SH-SY5Y (cell line): ENCODE data around the gene NPLOC4.
A peak's percentile ranks its signal among the peaks of the same experiment; 100 is the strongest.

Experiments used
- GATA2 ChIP-seq: IDR thresholded peaks from 2 replicates; pipeline ENCODE4 v1.6.1; 2011; ENCODE audit warnings: mild to moderate bottlenecking, low read depth, low read length
- GATA3 ChIP-seq: IDR thresholded peaks from 2 replicates; pipeline ENCODE4 v1.6.1; 2011; ENCODE audit warnings: low read depth, mild to moderate bottlenecking, low read length, moderate library complexity

Gene NPLOC4

DNA sequence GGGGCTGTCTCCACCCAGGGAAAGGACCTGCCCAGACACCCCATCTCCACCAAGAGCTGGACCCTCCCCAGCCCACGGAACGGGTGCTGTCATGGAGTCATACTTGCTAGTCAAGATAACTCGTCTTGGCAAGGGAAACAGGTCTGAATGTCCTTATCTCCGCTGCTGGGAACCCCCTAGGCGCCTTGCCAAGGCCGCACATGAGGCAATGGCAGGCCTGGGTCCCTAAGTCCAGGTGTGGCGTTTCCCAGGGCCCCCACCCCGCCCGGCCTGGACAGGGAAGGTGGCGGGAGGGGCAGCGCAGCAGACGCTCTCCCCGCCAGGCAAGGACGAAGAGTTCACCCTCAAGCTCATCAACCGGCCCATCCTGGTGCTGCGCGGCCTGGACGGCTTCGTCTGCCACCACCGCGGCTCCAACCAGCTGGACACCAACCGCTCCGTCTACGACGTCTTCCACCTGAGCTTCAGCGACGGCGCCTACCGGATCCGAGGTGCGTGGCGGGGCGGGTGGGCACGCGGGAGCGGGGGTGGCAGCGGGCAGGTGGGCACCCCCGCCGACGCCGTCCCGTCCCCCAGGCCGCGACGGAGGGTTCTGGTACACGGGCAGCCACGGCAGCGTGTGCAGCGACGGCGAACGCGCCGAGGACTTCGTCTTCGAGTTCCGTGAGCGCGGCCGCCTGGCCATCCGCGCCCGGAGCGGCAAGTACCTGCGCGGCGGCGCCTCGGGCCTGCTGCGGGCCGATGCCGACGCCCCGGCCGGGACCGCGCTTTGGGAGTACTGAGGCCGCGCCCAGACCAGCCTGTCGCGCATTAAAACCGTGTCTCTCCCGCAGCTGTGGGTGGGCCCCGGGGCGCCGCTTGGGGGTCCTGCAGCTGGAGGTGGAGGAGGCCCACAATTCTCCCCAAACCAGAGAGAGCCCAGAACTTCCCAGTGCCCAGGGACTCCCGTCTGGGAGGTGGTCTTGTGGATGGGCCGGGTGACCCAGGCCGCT is 100.3 kb downstream of the NPLOC4 start:
- TF ChIP-seq GATA2 = 0 out of 2 replicates have a peak, but pooled peaks have one; percentile 55
- no peak for TF ChIP-seq GATA3

DNA sequence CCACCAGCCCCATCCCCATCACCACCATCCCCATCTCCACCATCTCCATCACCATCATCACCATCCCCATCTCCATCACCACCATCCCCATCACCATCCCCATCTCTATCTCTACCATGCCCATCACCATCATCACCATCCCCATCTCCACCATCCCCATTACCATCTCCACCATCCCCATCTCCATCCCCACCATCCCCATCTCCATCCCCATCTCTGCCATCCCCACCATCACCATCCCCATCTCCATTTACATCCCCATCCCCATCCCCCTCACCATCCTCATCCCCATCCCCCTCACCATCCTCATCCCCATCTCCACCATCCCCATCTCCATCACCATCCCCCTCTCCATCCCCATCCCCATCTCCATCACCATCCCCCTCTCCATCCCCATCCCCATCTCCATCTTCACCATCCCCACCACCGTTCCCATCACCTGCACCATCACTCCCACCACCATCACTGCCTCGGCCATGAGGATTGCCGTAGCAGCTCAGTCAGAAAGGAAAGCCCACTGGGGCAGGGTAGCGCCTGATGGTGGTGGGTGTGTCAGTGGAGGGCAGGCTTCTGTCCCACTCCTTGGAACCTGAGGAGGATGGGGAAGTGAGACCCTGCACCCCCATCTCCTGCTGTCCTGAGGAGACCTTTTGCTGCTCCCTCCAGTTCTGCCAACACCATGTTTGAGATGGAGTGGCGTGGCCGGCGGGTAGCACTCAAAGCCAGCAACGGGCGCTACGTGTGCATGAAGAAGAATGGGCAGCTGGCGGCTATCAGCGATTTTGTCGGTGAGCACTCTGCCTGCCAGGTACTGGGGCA is 101.2 kb downstream of the NPLOC4 start:
- TF ChIP-seq GATA3 (no peak), GATA2 (no peak)

DNA sequence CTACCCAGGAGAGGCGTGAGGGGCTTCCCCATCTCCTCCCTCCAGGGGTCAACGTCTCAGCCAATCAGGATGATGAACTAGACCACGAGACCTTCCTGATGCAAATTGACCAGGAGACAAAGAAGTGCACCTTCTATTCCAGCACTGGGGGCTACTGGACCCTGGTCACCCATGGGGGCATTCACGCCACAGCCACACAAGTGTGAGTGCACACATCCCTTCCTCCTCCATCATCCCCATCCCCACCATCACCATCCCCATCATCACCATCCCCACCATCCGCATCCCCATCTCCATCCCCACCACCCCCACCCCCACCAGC is 101.9 kb downstream of the NPLOC4 start:
- TF ChIP-seq GATA2 (no peak), GATA3 (no peak)

DNA sequence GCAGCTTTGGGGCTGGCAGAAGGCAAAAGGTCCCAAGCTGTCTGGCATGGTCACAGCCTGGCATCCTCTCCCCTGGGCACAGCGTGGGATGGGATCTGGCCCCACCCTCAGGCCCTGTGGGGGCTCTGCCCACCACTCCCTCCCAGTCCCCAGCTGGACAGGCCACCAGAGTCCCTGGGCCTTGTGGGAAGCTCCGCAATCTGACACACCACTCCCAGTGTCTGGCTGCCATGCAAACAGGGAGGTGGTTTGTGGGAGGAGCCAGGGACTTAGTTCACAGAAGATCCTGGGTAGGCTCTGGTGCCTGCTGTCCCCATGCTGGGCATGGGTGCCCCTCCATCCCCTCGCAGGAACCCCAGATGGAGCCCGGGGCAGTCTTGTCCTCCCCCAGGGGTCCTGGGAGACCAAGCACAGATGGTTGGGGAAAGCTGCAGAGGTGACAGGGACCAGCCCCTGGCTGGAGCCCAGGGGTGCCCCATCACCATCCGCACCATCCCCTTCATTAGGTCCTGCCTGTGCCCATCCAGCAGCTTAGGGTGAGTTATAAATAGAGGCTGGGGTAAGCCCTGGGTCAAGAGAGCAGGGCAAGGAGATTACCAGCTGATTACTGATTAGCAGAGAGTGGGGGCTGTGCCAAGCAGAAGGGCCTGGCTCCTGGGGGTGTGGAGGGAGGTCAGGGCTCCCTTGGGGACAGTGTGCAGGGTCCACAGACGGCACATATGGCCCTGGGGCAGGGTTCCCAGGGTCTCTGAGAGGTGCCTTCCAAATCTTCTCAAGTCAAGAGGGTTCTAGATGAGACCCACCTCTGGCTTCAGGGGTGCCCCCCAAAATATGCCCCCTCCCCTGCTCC is 102.5 kb downstream of the NPLOC4 start:
- no peak for TF ChIP-seq GATA3

DNA sequence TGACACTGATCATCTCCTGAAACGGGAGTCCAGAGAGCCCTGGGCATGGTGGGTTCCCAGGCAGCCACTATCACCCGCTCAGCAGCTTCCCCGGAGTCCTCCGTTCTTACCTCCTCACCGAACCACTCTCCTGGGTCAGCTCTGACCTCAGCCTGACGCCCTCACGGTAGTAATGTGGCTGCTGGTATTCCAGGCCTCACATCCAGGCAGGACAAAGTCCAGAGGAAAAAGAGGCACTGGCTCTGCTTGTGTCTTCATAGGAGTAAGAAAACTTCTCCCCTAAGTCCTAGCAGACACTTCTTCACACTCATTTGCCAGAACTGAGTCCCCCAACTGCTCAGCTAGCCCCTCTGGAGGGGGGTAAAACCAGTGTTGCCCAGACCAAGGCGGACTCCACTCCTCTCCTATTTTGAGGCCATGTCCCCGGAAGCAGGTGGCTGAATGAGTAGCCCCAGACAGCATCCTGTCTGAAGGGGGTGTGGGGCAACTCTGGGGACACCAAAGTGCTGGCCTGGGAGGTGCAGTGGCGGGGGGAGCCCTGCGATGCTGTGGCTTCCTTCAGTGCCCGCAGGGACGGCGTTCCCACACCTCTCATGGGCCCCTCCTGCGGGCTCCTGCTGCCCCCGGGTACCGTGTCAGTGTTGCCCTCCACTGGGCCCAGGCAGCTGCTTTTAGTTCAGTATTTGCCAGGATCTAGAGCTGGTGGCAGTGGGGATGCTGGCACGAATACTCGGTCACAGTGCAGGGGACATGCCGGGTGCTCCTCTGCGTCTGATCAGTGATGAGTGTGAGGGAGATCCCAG is 103.4 kb downstream of the NPLOC4 start:
- no peak for TF ChIP-seq GATA2
- TF ChIP-seq GATA3 = no peak

DNA sequence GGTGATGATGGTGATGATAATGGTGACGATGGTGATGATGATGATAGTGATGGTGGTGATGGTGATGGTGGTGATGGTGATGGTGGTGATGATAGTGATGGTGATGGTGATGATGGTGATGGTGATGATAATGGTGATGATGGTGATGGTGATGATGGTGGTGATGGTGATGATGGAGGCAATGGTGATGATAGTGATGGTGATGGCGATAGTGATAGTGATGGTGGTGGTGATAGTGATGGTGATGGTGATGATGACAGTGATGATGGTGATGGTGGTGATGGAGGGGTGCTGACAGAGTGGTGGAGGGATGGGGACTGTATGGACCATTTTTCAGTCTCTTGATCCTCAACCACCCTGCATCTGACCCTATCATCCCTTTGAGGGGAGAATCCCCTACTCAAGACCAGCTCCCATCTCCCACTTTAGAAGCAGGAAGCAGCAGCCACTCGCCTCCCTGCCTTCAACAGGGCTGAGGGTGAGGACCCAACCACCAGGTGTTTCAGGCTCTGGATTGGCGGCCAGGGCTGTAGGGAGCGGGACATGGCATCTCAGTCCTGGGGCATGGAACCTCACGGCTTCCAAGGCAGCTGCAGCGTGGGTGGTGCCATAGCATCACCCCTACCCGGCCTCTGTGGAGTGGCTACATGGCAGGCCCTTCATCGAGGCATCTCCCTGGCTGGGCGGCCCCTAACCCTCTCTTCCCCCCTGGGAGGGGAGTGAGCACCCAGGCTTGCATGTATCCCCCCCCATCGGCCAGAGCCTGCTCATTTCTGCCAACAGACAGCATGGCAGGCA is 104.2 kb downstream of the NPLOC4 start:
- TF ChIP-seq GATA3 (no peak), GATA2 (no peak)

DNA sequence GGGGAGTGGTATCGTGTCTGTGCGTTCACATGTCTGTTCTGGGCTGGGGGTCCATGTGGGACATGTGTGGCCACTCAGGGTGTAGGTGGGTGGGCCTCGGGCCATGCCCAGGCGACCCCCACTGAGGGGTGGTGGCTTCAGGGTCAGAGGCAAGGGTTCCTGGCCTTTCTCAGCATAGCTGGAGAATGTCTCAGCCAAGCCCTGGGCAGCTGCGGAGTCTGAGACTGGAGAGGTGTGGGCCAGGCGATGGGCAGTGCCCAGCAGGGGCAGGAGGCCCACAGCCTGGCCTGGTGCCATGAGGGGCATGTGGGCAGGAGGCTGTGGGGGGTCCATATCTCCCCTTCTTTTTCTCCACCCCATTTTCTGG is 107.5 kb downstream of the NPLOC4 start:
- TF ChIP-seq GATA2 (no peak), GATA3 (no peak)

DNA sequence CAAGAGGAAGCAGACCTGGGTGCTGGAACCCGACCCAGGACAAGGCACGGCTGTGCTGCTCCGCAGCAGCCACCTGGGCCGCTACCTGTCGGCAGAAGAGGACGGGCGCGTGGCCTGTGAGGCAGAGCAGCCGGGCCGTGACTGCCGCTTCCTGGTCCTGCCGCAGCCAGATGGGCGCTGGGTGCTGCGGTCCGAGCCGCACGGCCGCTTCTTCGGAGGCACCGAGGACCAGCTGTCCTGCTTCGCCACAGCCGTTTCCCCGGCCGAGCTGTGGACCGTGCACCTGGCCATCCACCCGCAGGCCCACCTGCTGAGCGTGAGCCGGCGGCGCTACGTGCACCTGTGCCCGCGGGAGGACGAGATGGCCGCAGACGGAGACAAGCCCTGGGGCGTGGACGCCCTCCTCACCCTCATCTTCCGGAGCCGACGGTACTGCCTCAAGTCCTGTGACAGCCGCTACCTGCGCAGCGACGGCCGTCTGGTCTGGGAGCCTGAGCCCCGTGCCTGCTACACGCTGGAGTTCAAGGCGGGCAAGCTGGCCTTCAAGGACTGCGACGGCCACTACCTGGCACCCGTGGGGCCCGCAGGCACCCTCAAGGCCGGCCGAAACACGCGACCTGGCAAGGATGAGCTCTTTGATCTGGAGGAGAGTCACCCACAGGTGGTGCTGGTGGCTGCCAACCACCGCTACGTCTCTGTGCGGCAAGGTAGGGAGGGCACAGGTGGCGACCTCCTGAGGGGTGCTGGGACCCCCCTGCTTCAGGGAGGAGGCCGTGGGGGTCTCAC is 108.1 kb downstream of the NPLOC4 start:
- TF ChIP-seq GATA2 (no peak), GATA3 (no peak)

DNA sequence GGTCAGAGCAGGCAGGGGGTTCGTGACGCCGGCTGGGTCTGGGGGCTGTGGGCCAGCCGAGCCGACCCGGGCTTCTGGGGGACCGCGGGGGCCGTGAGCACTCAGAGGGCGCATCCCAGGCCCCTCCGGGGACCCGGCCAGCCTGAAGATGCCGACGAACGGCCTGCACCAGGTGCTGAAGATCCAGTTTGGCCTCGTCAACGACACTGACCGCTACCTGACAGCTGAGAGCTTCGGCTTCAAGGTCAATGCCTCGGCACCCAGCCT is 108.6 kb downstream of the NPLOC4 start:
- TF ChIP-seq GATA2 = no peak
- TF ChIP-seq GATA3 = no peak

DNA sequence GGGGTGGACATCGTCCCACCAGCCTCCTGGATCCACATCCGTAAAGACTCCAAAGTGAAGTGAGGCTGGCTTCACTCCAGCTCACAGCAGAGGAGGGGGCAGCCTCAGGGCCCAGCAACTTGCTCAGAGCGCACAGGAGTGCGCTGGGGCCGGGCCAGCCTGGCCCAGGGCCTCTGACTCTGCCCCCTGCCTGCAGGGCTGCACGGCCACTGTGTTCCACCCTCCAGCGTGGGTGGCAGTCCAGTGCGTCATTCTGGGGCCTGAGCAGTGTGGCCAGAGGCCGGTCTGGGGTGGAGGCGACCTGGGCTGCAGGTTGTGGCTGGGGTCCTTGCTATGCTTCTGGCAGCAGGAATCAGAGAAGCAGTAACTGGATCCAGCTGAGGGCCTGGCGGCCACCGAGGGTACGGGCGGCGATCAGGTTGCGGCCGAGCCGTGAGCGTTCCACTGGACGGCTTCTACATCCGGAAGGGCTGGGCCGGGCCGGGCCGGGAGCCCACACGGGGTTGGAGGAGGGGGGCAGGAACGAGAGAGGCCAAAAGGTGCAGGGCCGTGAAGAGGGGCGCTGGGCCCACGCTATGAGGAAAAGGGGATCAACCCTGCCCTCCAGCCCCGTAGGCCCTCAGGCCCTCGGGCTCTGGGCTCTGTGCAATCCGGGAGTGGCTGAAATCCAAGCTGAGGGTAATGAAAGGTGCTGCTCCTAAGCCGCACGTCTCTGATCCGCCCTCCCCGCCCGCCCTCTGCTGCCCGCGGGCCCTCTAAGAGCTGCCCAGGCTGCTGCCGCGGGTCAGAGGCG is 109.1 kb downstream of the NPLOC4 start, which contains the start of gene FSCN2:
TSS of gene FSCN2 (plus strand) at position 787 of the 793 bp plus-strand sequence. CDS start 155 bp downstream, outside the sequence.
- TF ChIP-seq GATA3 = no peak
